ENCODE results near the gene FRMD1. TPM values are rescaled to one million over a fixed set of nuclear protein-coding genes. Genes with fewer than 3 reads are reported as not detected.

FRMD1 gene
- polyA plus RNA-seq, 1 donor: 5.9 TPM

GRCh38 chr6:168033791-168034190 lies 45.2 kb downstream of the FRMD1 start:
- H3K9me3 ChIP-seq (ENCODE audit: control insufficient read depth, low read depth, low read length): peaks cover 20% of the 10 kb centered on the region
- H3K36me3 ChIP-seq (ENCODE audit: control insufficient read depth, insufficient read depth, low read length): no peaks in the 10 kb centered on the region
- WGBS (ENCODE audit: insufficient coverage, low lambda C conversion rate): no CpG with 5 or more reads among the region's 12 CpGs
- H3K27ac ChIP-seq (ENCODE audit: low read length): no peak overlapping the region
- no peak for DNase-seq
- no peak overlapping the region for H3K4me3 ChIP-seq (ENCODE audit: low read length)
- H3K4me1 ChIP-seq (ENCODE audit: control insufficient read depth, insufficient read depth, low read length): no peaks in the 10 kb centered on the region
- H3K27me3 ChIP-seq (ENCODE audit: control insufficient read depth, insufficient read depth, low read length): peaks cover 14% of the 10 kb centered on the region

- Histone ChIP-seq H3K36me3 (ENCODE audit: control insufficient read depth, insufficient read depth, low read length) (no peaks in the 10 kb centered on the region), H3K4me1 (ENCODE audit: control insufficient read depth, insufficient read depth, low read length) (no peaks in the 10 kb centered on the region), H3K4me3 (ENCODE audit: low read length) (no peak overlapping the region), H3K27me3 (ENCODE audit: control insufficient read depth, insufficient read depth, low read length) (peaks cover 14% of the 10 kb centered on the region), H3K27ac (ENCODE audit: low read length) (no peak overlapping the region), H3K9me3 (ENCODE audit: control insufficient read depth, low read depth, low read length) (peaks cover 18% of the 10 kb centered on the region)
- peak in 1 of 2 donors; percentile 16 for DNase-seq
- no CpG with 5 or more reads among the region's 12 CpGs for WGBS (ENCODE audit: insufficient coverage, low lambda C conversion rate)
Observed at GRCh38 chr6:168032005-168032760, 46.8 kb downstream of the FRMD1 start.

- DNase-seq: no peak
- no peak overlapping the region for H3K4me3 ChIP-seq (ENCODE audit: low read length)
Observed at GRCh38 chr6:168031411-168031971, 47.5 kb downstream of the FRMD1 start.

GRCh38 chr6:168030908-168031307 lies 48.1 kb downstream of the FRMD1 start:
- peaks cover 9% of the 10 kb centered on the region for H3K27me3 ChIP-seq (ENCODE audit: control insufficient read depth, insufficient read depth, low read length)
- H3K36me3 ChIP-seq (ENCODE audit: control insufficient read depth, insufficient read depth, low read length): no peaks in the 10 kb centered on the region
- no peak overlapping the region for H3K27ac ChIP-seq (ENCODE audit: low read length)
- WGBS (ENCODE audit: insufficient coverage, low lambda C conversion rate): 100% methylated on average over 2 of the region's 2 CpGs
- no peak overlapping the region for H3K4me3 ChIP-seq (ENCODE audit: low read length)
- no peaks in the 10 kb centered on the region for H3K4me1 ChIP-seq (ENCODE audit: control insufficient read depth, insufficient read depth, low read length)
- peaks cover 17% of the 10 kb centered on the region for H3K9me3 ChIP-seq (ENCODE audit: control insufficient read depth, low read depth, low read length)
- DNase-seq: no peak

More at GRCh38 chr6:168031411-168031971, 47.5 kb downstream of the FRMD1 start:
- Histone ChIP-seq H3K4me1 (ENCODE audit: control insufficient read depth, insufficient read depth, low read length) (no peaks in the 10 kb centered on the region), H3K27me3 (ENCODE audit: control insufficient read depth, insufficient read depth, low read length) (peaks cover 14% of the 10 kb centered on the region), H3K27ac (ENCODE audit: low read length) (no peak overlapping the region), H3K36me3 (ENCODE audit: control insufficient read depth, insufficient read depth, low read length) (no peaks in the 10 kb centered on the region), H3K9me3 (ENCODE audit: control insufficient read depth, low read depth, low read length) (peaks cover 18% of the 10 kb centered on the region)
- WGBS (ENCODE audit: insufficient coverage, low lambda C conversion rate): 100% methylated on average over 2 of the region's 14 CpGs

- WGBS (ENCODE audit: insufficient coverage, low lambda C conversion rate): no CpG with 5 or more reads among the region's 5 CpGs
- DNase-seq: no peak
Observed at GRCh38 chr6:168030218-168030746, 48.7 kb downstream of the FRMD1 start.

GRCh38 chr6:168029459-168030217 lies 49.4 kb downstream of the FRMD1 start:
- Histone ChIP-seq H3K27ac (ENCODE audit: low read length) (no peak overlapping the region), H3K4me3 (ENCODE audit: low read length) (no peak overlapping the region), H3K9me3 (ENCODE audit: control insufficient read depth, low read depth, low read length) (peaks cover 6% of the 10 kb centered on the region), H3K4me1 (ENCODE audit: control insufficient read depth, insufficient read depth, low read length) (no peaks in the 10 kb centered on the region), H3K27me3 (ENCODE audit: control insufficient read depth, insufficient read depth, low read length) (no peaks in the 10 kb centered on the region), H3K36me3 (ENCODE audit: control insufficient read depth, insufficient read depth, low read length) (no peaks in the 10 kb centered on the region)
- DNase-seq: no peak
- 80% methylated on average over 3 of the region's 14 CpGs for WGBS (ENCODE audit: insufficient coverage, low lambda C conversion rate)

More at GRCh38 chr6:168030218-168030746, 48.7 kb downstream of the FRMD1 start:
- H3K4me1 ChIP-seq (ENCODE audit: control insufficient read depth, insufficient read depth, low read length): no peaks in the 10 kb centered on the region
- no peaks in the 10 kb centered on the region for H3K36me3 ChIP-seq (ENCODE audit: control insufficient read depth, insufficient read depth, low read length)
- H3K27me3 ChIP-seq (ENCODE audit: control insufficient read depth, insufficient read depth, low read length): peaks cover 4% of the 10 kb centered on the region
- H3K27ac ChIP-seq (ENCODE audit: low read length): no peak overlapping the region
- H3K4me3 ChIP-seq (ENCODE audit: low read length): no peak overlapping the region
- peaks cover 11% of the 10 kb centered on the region for H3K9me3 ChIP-seq (ENCODE audit: control insufficient read depth, low read depth, low read length)

DNA sequence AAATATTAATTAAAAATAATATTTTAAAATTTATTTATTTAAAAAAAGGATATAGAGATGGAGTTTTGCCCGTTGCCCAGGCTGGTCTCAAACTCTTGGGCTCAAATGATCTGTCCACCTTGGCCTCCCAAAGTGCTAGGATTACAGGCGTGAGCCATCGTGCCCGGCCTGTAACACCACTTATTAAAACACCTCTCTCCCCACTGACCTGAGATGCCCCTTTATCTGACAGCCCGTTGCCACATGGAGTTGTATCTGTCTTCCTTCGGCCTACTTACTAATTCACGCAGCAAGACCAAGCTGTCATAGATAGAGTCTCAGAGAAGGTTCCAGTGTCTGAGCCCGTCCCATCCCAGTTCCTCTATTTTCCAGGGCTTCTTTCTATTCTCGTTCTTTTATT lies 50.8 kb downstream of the FRMD1 start:
- Histone ChIP-seq H3K9me3 (ENCODE audit: control insufficient read depth, low read depth, low read length) (peaks cover 3% of the 10 kb centered on the region), H3K36me3 (ENCODE audit: control insufficient read depth, insufficient read depth, low read length) (no peaks in the 10 kb centered on the region), H3K4me1 (ENCODE audit: control insufficient read depth, insufficient read depth, low read length) (peaks cover 8% of the 10 kb centered on the region), H3K27ac (ENCODE audit: low read length) (no peak overlapping the region), H3K4me3 (ENCODE audit: low read length) (no peak overlapping the region), H3K27me3 (ENCODE audit: control insufficient read depth, insufficient read depth, low read length) (no peaks in the 10 kb centered on the region)
- 100% methylated on average over 2 of the region's 9 CpGs for WGBS (ENCODE audit: insufficient coverage, low lambda C conversion rate)
- DNase-seq: no peak

GRCh38 chr6:168027521-168027920 lies 51.5 kb downstream of the FRMD1 start:
- H3K9me3 ChIP-seq (ENCODE audit: control insufficient read depth, low read depth, low read length): peaks cover 3% of the 10 kb centered on the region
- H3K36me3 ChIP-seq (ENCODE audit: control insufficient read depth, insufficient read depth, low read length): no peaks in the 10 kb centered on the region
- H3K4me1 ChIP-seq (ENCODE audit: control insufficient read depth, insufficient read depth, low read length): peaks cover 8% of the 10 kb centered on the region
- no peak overlapping the region for H3K4me3 ChIP-seq (ENCODE audit: low read length)
- no peak overlapping the region for H3K27ac ChIP-seq (ENCODE audit: low read length)
- no peaks in the 10 kb centered on the region for H3K27me3 ChIP-seq (ENCODE audit: control insufficient read depth, insufficient read depth, low read length)
- WGBS (ENCODE audit: insufficient coverage, low lambda C conversion rate): 100% methylated on average over 4 of the region's 16 CpGs
- DNase-seq: no peak

GRCh38 chr6:168026925-168027324 lies 52.1 kb downstream of the FRMD1 start:
- H3K4me3 ChIP-seq (ENCODE audit: low read length): no peak overlapping the region
- H3K9me3 ChIP-seq (ENCODE audit: control insufficient read depth, low read depth, low read length): peaks cover 3% of the 10 kb centered on the region
- 100% methylated on average over 1 of the region's 9 CpGs for WGBS (ENCODE audit: insufficient coverage, low lambda C conversion rate)
- no peaks in the 10 kb centered on the region for H3K36me3 ChIP-seq (ENCODE audit: control insufficient read depth, insufficient read depth, low read length)
- no peak overlapping the region for H3K27ac ChIP-seq (ENCODE audit: low read length)
- H3K27me3 ChIP-seq (ENCODE audit: control insufficient read depth, insufficient read depth, low read length): no peaks in the 10 kb centered on the region
- peaks cover 8% of the 10 kb centered on the region for H3K4me1 ChIP-seq (ENCODE audit: control insufficient read depth, insufficient read depth, low read length)
- no peak for DNase-seq
